Measurements from ENCODE around the gene COG7. TPM values are rescaled to one million over a fixed set of nuclear protein-coding genes. Genes with fewer than 3 reads are reported as not detected.

The COG7 gene
- polyA plus RNA-seq, 12 donors = 10.7 to 28.9 (median 15.5) TPM; not detected in 1

- DNase-seq = no peak
Measured at GRCh38 chr16:23362460-23363317, 90.3 kb downstream of the COG7 start.

DNA sequence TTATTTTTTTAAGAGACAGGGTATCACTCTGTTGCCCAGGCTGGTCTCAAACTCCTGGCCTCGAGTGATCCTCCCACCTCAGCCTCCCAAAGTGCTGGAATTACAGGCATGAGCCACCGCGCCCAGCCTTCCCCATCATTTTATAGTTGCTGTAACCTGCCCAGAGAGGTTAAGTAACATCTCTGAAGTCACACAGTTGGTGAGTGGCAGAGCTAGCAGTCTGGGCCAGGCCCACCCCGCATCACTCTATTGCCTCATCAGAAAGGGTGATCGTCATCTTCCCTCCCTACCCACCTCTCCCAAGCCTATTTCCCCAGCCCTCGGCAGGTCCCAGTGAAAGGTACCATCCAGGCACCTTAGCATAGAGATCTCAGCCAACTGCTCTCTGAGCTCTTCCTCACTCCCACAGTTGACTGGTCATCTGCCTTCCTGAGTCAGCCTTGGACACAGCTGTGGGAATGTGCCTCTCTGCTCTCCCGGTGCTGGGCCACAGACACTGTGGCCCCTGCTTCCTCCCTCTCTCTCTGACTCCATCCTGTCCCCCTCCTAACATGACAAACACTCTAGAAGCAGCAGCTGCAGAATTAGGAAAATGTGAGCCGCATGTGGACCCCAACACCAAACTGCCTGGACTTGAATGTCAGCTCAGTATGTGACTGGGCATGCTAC lies 93.8 kb downstream of the COG7 start:
- DNase-seq = no peak

GRCh38 chr16:23357761-23358290 lies 95.2 kb downstream of the COG7 start:
- DNase-seq = no peak

GRCh38 chr16:23356941-23357340 lies 96.0 kb downstream of the COG7 start:
- DNase-seq = no peak

DNA sequence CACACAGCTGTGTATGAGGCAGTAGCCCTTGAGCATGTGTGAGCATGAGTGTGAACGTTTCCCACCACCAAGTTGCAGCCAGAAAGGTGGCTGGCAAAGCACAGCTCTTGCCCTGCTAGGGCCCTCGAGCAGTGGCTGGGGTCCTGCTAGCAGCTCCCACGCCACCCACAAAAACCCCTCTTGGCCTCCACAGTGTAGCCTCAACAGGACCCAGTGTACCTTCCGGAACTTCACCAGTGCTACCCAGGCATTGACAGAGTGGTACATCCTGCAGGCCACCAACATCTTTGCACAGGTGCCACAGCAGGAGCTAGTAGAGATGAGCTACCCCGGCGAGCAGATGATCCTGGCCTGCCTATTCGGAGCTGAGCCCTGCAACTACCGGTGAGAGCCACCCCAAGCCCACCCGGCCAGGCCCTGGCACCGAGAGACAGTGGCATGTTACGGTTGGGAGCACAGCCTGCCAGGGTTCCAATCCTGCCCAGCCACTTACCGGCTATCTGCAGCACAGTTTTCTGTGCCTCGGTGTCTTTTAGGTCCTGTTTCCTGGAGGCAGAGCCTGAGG lies 97.8 kb downstream of the COG7 start:
- no peak for DNase-seq

GRCh38 chr16:23354246-23354645 lies 98.7 kb downstream of the COG7 start:
- DNase-seq = no peak

DNA sequence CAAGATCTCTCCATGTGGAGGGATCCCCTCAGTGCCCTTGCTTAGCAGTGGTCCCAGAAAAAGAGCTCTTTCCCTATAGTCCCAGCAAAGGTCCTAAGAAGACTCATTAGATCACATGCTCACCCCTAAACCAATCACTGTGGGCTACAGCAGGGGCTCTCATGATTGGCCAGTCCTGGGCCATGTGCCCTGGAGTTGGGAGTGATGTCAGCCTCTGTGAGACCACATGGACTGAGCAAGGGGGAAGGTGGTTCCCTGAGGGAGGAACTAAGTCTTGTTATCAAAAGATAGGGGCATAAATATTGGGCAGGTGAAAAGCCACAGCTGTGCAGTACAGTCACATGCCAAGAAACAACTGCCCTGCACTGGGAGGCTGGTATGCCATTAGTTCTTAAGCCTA lies 99.5 kb downstream of the COG7 start:
- no peak for DNase-seq

- no peak for DNase-seq
Measured at GRCh38 chr16:23351360-23351759, 101.6 kb downstream of the COG7 start.

DNA sequence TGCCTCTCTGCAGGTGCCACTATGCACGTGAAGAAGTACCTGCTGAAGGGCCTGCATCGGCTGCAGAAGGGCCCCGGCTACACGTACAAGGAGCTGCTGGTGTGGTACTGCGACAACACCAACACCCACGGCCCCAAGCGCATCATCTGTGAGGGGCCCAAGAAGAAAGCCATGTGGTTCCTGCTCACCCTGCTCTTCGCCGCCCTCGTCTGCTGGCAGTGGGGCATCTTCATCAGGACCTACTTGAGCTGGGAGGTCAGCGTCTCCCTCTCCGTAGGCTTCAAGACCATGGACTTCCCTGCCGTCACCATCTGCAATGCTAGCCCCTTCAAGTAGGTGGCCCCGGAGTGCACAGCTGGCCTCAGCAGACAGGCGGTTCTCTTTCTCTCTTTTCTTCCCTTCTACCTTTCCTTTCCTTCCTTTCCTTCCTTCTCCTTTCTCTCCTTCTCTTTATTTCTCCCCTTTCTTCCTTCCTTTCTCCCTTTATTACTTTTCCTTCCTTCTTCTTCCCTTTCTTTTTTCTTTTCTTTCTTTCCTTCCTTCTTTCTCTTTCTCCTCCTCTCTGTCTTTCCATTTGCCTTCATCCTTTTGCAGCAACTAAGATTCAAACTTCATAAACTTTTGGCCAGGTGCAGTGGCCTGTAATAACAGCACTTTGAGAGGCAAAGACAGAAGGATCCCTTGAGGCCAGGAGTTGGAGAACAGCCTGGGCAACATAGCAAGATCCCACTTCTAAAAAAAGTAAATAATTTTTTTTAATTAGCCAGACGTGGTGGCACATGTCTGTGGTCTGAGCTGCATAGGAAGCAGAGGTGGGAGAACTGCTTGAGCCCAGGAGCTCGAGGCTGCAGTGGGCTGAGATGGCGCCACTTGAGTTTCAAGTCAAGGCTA lies 104.2 kb downstream of the COG7 start:
- DNase-seq = no peak

GRCh38 chr16:23345237-23345636 lies 107.8 kb downstream of the COG7 start:
- no peak for DNase-seq

- no peak for DNase-seq
Measured at GRCh38 chr16:23343643-23344612, 109.1 kb downstream of the COG7 start.

DNA sequence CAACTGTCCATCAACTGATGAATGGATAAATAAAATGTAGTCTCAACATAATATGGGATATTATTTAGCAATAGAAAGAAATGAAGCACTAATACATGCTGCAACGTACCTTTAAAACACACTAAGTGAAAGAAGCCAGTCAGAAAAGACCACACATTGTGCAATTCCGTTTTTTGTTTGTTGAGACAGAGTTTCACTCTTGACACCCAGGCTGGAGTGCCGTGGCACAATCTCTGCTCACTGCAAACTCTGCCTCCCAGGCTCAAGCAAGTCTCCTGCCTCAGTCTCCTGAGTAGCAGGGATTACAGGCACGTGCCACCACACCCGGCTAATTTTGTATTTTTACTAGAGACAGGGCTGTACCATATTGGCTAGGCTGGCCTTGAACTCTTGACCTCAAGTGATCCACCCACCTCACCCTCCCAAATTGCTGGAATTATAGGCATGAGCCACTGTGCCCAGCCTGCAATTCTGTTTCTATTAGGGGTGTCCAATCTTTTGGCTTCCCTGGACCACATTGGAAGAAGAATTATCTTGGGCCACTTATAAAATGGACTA lies 110.8 kb downstream of the COG7 start:
- no peak for DNase-seq

DNA sequence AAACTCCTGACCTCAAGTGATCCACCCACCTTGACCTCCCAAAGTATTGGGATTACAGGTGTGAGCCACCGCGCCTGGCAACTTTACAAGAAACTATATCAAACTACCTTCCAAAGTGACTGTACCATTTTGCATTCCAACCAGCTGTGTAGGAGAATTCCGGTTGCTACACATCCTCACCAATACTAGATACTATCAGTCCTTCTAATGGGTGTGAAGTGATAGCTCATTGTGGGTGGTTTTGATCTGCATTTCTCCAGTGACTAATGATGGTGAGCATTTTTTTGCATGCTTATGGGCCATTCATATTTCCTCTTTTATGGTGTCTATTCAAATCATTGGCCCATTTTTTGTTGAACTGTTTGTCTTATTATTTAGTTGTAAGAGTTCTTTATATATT lies 113.2 kb downstream of the COG7 start:
- DNase-seq = no peak

Other genes with a start within 250 kb of the COG7 start
- gene SCNN1B, start 150.9 kb downstream of the COG7 start, polyA plus RNA-seq (ENCODE audit: insufficient read length in 12 of 12) = 1 to 10 TPM in 2 of 12 donors, under 1 TPM in 6, not detected in 4; 0.07 to 2.6 (median 0.31) TPM
- gene GGA2, start 57.3 kb upstream of the COG7 start, polyA plus RNA-seq (ENCODE audit: insufficient read length in 12 of 12) = 100 to 1,000 TPM in 9 of 12 donors, 10 to 100 TPM in 2, not detected in 1; 49.9 to 167 (median 110) TPM
- gene EARS2, start 104.2 kb upstream of the COG7 start, polyA plus RNA-seq (ENCODE audit: insufficient read length in 12 of 12) = 10 to 100 TPM in 11 of 12 donors, not detected in 1; 14.9 to 25.3 (median 18.6) TPM
- 10 to 100 TPM; 59.3 to 93.8 (median 67.3) TPM for gene UBFD1, start 104.5 kb upstream of the COG7 start, polyA plus RNA-seq (ENCODE audit: insufficient read length in 12 of 12)
- gene NDUFAB1, start 143.1 kb upstream of the COG7 start, polyA plus RNA-seq (ENCODE audit: insufficient read length in 12 of 12) = 100 to 1,000 TPM in 5 of 12 donors, 10 to 100 TPM in 6, not detected in 1; 53.4 to 117 (median 99.1) TPM
- 10 to 100 TPM in 8 of 12 donors, 1 to 10 TPM in 3, not detected in 1; 8.1 to 13.9 (median 10.7) TPM for gene PALB2, start 188.1 kb upstream of the COG7 start, polyA plus RNA-seq (ENCODE audit: insufficient read length in 12 of 12)
- 10 to 100 TPM in 11 of 12 donors, not detected in 1; 30.1 to 58.0 (median 45.5) TPM for gene DCTN5, start 188.3 kb upstream of the COG7 start, polyA plus RNA-seq (ENCODE audit: insufficient read length in 12 of 12)
- 10 to 100 TPM in 9 of 12 donors, 1 to 10 TPM in 2, not detected in 1; 8.7 to 28.4 (median 13.1) TPM for gene PLK1, start 225.7 kb upstream of the COG7 start, polyA plus RNA-seq (ENCODE audit: insufficient read length in 12 of 12)

Measured in muscle of arm (tissue), 12 donors.